K562 treated with DMSO at 1 percent for 4 hours (cell line): ENCODE results near the gene UFL1. TPM values are rescaled to one million over a fixed set of nuclear protein-coding genes. Genes with fewer than 3 reads are reported as not detected.

Source experiments
- total RNA-seq: library from RNA; unstranded; fragments of 300-600 nt; gene quantifications from 2 replicates; pipeline ENCODE4 v1.2.3, GENCODE V29; 2022; ENCODE audit not compliant: insufficient read depth

The UFL1 gene
- 11.9 and 12.7 TPM in 2 replicates for total RNA-seq

DNA sequence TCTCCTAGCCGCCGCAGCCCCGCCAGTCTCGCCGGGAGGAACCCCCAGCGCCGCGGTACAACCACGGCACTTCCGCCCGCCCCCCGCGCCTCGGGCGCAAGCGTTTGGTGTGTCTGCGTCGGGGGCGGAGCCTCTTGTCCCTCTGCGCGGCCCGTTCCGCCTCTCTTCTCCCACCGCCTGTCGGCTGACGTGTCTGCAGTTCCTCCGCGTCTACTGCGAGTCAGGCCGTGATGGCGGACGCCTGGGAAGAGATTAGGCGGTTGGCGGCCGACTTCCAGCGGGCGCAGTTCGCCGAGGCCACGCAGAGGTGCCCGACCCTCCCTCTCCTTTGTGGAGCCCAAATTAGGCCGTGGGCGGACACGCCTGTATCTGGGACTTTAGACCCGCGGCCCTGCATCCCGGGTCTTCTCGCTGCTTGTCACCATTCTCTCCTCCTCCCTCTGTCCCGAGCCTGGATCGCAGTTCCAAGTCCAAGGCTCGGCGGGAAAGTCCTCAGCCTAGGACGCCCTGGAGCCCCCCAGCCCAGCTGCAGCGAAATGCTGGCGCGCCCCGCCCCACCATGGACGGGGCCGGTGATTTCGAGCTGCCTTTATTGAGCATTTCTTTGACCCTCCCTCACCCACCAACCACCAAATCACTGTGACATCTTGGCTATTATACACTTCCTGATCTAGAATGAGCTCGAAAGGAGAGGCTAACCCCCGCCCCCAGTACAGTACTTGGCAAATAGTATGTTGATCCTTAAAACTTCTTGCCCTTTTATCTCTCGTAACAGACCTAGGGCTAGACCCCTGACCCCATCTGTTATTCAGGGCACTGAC, at the start of gene UFL1:
Gene UFL1, plus strand, starts transcription at position 163 of the 821 bp plus-strand sequence. Its CDS starts 68 bp downstream, at position 231.

DNA sequence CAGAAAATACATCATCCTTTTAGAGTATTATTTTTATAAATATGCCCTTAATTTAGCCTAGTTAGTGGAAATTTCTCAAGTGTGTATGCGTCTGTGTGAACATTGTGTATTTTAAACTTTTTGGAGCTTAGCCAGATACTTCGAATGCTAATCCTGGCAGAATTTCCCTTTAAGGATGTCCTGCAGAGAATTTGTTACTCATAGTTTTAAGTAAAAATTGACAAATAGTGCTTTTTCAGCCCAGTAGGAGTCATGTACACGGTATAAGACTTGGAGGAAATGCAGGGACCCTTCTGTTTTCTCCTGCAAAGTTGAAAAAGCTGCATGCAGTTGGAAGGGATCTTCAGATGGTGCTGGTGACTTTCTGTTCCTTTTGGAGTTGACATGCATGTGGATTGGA, 41.3 kb downstream of the UFL1 start, which contains the start of gene FHL5:
Gene FHL5, plus strand, starts transcription at position 243 of the 400 bp plus-strand sequence. CDS start 40,486 bp downstream, outside the sequence.

Other genes starting within 250 kb of the UFL1 start
- gene FHL5, start 41.3 kb downstream of the UFL1 start, total RNA-seq = not detected in 2 replicates